GM12872 (cell line): Measurements from ENCODE around the gene RAB7A.

Experiments
- CTCF ChIP-seq: IDR thresholded peaks from 3 replicates; pipeline ENCODE4 v1.5.1; 2011; ENCODE audit warnings: low read depth, mild to moderate bottlenecking, low read length, moderate library complexity; ENCODE audit not compliant: insufficient read depth

RAB7A gene

GRCh38 chr3:128823008-128823407, 97.0 kb downstream of the RAB7A start:
- TF ChIP-seq CTCF = no peak

GRCh38 chr3:128823631-128824030, 97.6 kb downstream of the RAB7A start:
- TF ChIP-seq CTCF = no peak

- TF ChIP-seq CTCF = no peak
These were observed 98.3 kb downstream of the RAB7A start for GRCh38 chr3:128824132-128824850.

GRCh38 chr3:128825117-128825725, 99.2 kb downstream of the RAB7A start:
- TF ChIP-seq CTCF = no peak

GRCh38 chr3:128835096-128835495, 109.1 kb downstream of the RAB7A start:
- no peak for TF ChIP-seq CTCF

GRCh38 chr3:128841926-128842920, 116.2 kb downstream of the RAB7A start:
- no peak for TF ChIP-seq CTCF

- no peak for TF ChIP-seq CTCF
These were observed 118.5 kb downstream of the RAB7A start for GRCh38 chr3:128844502-128844901.
